GM23338 (cell line): ENCODE data around the gene PRR18. TPM values are rescaled to one million over a fixed set of nuclear protein-coding genes. Genes with fewer than 3 reads are reported as not detected.

ENCODE experiments used
- ATAC-seq: fragments of 200-7000 bp; cut with Tn5 transposase; 3 replicates; pipeline ENCODE4 v1.9.1; 2020
- DNase-seq: peaks from one replicate; pipeline ENCODE4 v3.0.0-alpha.2; 2015; ENCODE audit warnings: low spot score
- H2AFZ ChIP-seq: fragments of 200-600 bp; sonication (generic); 2 replicates; pipeline ENCODE4 v1.8.0; 2016; ENCODE audit warnings: antibody characterized with exemption, mild to moderate bottlenecking, moderate library complexity
- H3F3A ChIP-seq: fragments of 200-600 bp; sonication (generic); replicated peaks from 2 replicates; pipeline ENCODE4 v1.8.0; 2017; ENCODE audit warnings: antibody characterized with exemption, mixed run types, low read depth
- H3K27ac ChIP-seq: fragments of 200-600 bp; sonication (generic); 2 replicates; pipeline ENCODE4 v1.6.1; 2016; ENCODE audit warnings: low read depth
- H3K27me3 ChIP-seq: fragments of 200-600 bp; sonication (generic); 2 replicates; pipeline ENCODE4 v1.8.0; 2016; ENCODE audit warnings: mild to moderate bottlenecking, mixed run types, moderate library complexity; ENCODE audit not compliant: insufficient read depth
- H3K36me3 ChIP-seq: fragments of 200-600 bp; sonication (generic); 2 replicates; pipeline ENCODE4 v1.8.0; 2016; ENCODE audit warnings: mild to moderate bottlenecking; ENCODE audit not compliant: insufficient read depth
- H3K4me1 ChIP-seq: fragments of 200-600 bp; sonication (generic); 2 replicates; pipeline ENCODE4 v1.8.0; 2016; ENCODE audit warnings: mild to moderate bottlenecking, moderate library complexity; ENCODE audit not compliant: insufficient read depth
- H3K4me2 ChIP-seq: fragments of 200-600 bp; sonication (generic); 2 replicates; pipeline ENCODE4 v1.7.1; 2017; ENCODE audit warnings: mixed run types
- H3K4me3 ChIP-seq: fragments of 200-600 bp; sonication (generic); 2 replicates; pipeline ENCODE4 v1.6.1; 2016; ENCODE audit warnings: mixed run types
- H3K79me2 ChIP-seq: fragments of 200-600 bp; sonication (generic); replicated peaks from 2 replicates; pipeline ENCODE4 v1.8.0; 2017; ENCODE audit warnings: mild to moderate bottlenecking; ENCODE audit not compliant: insufficient read depth
- H3K9me2 ChIP-seq: fragments of 200-600 bp; sonication (generic); 2 replicates; pipeline ENCODE4 v1.8.0; 2017; ENCODE audit not compliant: insufficient read depth
- H4K20me1 ChIP-seq: fragments of 200-600 bp; sonication (generic); replicated peaks from 2 replicates; pipeline ENCODE4 v1.8.0; 2017; ENCODE audit warnings: mild to moderate bottlenecking; ENCODE audit not compliant: insufficient read depth
- H3K27ac Mint-ChIP-seq: 2 replicates; pipeline ENCODE4 v1.8.0; 2020; ENCODE audit warnings: inconsistent platforms, mild to moderate bottlenecking, moderate library complexity, mixed read lengths
- H3K27me3 Mint-ChIP-seq: 3 replicates; pipeline ENCODE4 v1.8.0; 2022; ENCODE audit warnings: low read depth, mild to moderate bottlenecking, moderate library complexity, mixed read lengths, inconsistent platforms; ENCODE audit not compliant: insufficient read depth, poor library complexity
- H3K36me3 Mint-ChIP-seq: 3 replicates; pipeline ENCODE4 v1.8.0; 2021; ENCODE audit warnings: low read depth, mild to moderate bottlenecking, inconsistent platforms, moderate library complexity, mixed read lengths
- H3K4me1 Mint-ChIP-seq: 3 replicates; pipeline ENCODE4 v1.8.0; 2020; ENCODE audit warnings: mild to moderate bottlenecking, inconsistent platforms, mixed read lengths
- H3K4me3 Mint-ChIP-seq: 3 replicates; pipeline ENCODE4 v1.8.0; 2021; ENCODE audit warnings: moderate library complexity, mild to moderate bottlenecking, inconsistent platforms, mixed read lengths
- H3K9me3 Mint-ChIP-seq: 3 replicates; pipeline ENCODE4 v1.8.0; 2020; ENCODE audit warnings: moderate library complexity, mild to moderate bottlenecking, inconsistent platforms, mixed read lengths
- CREB1 ChIP-seq: fragments of 250-450 bp; sonication (Bioruptor Pico); IDR thresholded peaks from 2 replicates; pipeline ENCODE4 v1.5.0; 2020; ENCODE audit warnings: low read depth, mild to moderate bottlenecking, moderate library complexity
- CTCF ChIP-seq, 2 experiments: fragments of 200-600 bp in 1 of 2; sonication (generic) in 1 of 2; conservative IDR thresholded peaks; 2 replicates each; pipeline versions ENCODE4 v1.5.1 to v1.6.1; 2016 to 2017; ENCODE audit warnings: antibody characterized with exemption in 2 of 2, low read depth in 2 of 2, mild to moderate bottlenecking in 2 of 2, moderate library complexity in 1 of 2
- EZH2phosphoT487 ChIP-seq: fragments of 200-600 bp; sonication (generic); IDR thresholded peaks from one replicate; pipeline ENCODE4 v1.8.1; 2018; ENCODE audit warnings: antibody characterized with exemption; ENCODE audit not compliant: unreplicated experiment
- JUNB ChIP-seq: IDR thresholded peaks from one replicate; pipeline ENCODE4 v1.6.1; 2016; ENCODE audit warnings: antibody characterized with exemption; ENCODE audit not compliant: unreplicated experiment
- POLR2AphosphoS5 ChIP-seq: IDR thresholded peaks from 2 replicates; pipeline ENCODE4 v1.6.1; 2016; ENCODE audit warnings: antibody characterized with exemption, low read depth
- polyA plus RNA-seq: library from polyadenylated mRNA; unstranded; fragments of >200 nt; fragmentation: Nextera tagmentation; extraction: Ambion mirVana; gene quantifications from 2 replicates; pipeline ENCODE4 v1.2.1, GENCODE V29; 2016
- total RNA-seq: library from RNA; depleted of rRNA; stranded (reverse); fragments of >200 nt; shearing (Covaris generic); gene quantifications from 2 replicates; pipeline ENCODE4 v1.2.3, GENCODE V29; 2014
- TF ChIP-seq, protein P1 (sequence below): IDR thresholded peaks from 2 replicates; pipeline ENCODE4 v1.6.1; 2016; ENCODE audit warnings: antibody characterized with exemption

PRR18 gene
- total and polyA plus RNA-seq, 2 experiments from 2014 or later: 0.24 TPM; not detected in 1

DNA sequence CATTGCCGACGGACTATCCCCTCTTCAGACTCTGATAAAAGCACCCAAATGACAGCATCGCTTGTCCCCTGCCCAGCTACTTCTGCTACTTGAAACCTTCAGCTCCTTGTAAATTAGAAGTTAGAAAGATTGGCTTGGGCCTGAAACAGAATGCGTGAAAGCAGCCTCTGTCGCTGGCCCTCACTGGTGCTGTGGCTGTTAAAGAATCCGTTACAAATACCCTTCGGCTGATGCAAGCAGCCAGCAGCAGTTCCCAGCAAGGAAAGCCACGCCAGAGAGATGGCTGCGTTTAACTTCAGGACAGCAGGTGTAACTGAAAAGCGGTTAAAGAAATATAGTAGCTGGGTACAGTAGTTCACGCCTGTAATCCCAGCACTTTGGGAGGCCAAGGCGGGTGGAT lies 2.4 kb upstream of the PRR18 start (continued):
- TF ChIP-seq CTCF (conservative IDR thresholded peaks at IDR 0.05; ENCODE audit: low read depth in 2 of 2): no peak
- TF ChIP-seq CREB1 (CRISPR knock-in tag): no peak
- TF ChIP-seq JUNB: no peak
- TF ChIP-seq, protein P1, sequence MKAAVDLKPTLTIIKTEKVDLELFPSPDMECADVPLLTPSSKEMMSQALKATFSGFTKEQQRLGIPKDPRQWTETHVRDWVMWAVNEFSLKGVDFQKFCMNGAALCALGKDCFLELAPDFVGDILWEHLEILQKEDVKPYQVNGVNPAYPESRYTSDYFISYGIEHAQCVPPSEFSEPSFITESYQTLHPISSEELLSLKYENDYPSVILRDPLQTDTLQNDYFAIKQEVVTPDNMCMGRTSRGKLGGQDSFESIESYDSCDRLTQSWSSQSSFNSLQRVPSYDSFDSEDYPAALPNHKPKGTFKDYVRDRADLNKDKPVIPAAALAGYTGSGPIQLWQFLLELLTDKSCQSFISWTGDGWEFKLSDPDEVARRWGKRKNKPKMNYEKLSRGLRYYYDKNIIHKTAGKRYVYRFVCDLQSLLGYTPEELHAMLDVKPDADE: no peak

DNA sequence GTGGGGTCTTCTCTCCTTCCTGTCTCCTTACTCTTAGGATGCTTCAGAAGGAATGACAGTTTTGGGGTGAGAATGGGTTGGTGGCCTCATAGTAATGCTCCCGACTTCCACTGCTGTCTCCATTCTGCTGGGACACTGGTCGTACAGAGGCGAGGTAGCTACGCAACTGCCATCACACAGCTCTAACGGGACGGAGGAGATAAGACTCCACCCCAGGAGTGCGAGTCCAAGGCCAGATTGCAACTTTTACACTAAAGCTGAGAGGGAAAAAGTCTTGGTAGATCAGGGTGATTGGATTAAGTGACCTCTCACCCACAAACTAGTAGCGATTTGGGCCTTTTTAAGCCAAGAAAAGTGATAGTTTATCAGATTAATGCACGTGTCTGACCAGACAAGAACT lies 1.8 kb upstream of the PRR18 start:
- Histone ChIP-seq H3K4me1 (peaks cover 13% of the 10 kb centered on the region), H3K4me2 (no peak overlapping the region), H3K36me3 (no peaks in the 10 kb centered on the region; the same call in 1 of the 2 replicates), H3K79me2 (no peaks in the 10 kb centered on the region), H3K27me3 (peaks cover 58% of the 10 kb centered on the region), H3F3A (0 out of 2 replicates have a peak, but pooled peaks cover 3% of the 10 kb centered on the region), H3K9me2 (no peaks in the 10 kb centered on the region), H2AFZ (no peak overlapping the region), H3K4me3 (no peak overlapping the region), H3K27ac (no peak overlapping the region), H4K20me1 (no peaks in the 10 kb centered on the region; the same call in none of the 2 replicates)
- TF ChIP-seq POLR2AphosphoS5: no peak
- peaks cover 44% of the 10 kb centered on the region for H3K27me3 Mint-ChIP-seq
- H3K9me3 Mint-ChIP-seq: no peaks in the 10 kb centered on the region
- no peaks in the 10 kb centered on the region; the same call in 2 of the 3 replicates for H3K36me3 Mint-ChIP-seq
- ATAC-seq (no peak), DNase-seq (no peak)
- peaks cover 14% of the 10 kb centered on the region for H3K4me1 Mint-ChIP-seq
- no peak overlapping the region for H3K27ac Mint-ChIP-seq
- no peak overlapping the region for H3K4me3 Mint-ChIP-seq

DNA sequence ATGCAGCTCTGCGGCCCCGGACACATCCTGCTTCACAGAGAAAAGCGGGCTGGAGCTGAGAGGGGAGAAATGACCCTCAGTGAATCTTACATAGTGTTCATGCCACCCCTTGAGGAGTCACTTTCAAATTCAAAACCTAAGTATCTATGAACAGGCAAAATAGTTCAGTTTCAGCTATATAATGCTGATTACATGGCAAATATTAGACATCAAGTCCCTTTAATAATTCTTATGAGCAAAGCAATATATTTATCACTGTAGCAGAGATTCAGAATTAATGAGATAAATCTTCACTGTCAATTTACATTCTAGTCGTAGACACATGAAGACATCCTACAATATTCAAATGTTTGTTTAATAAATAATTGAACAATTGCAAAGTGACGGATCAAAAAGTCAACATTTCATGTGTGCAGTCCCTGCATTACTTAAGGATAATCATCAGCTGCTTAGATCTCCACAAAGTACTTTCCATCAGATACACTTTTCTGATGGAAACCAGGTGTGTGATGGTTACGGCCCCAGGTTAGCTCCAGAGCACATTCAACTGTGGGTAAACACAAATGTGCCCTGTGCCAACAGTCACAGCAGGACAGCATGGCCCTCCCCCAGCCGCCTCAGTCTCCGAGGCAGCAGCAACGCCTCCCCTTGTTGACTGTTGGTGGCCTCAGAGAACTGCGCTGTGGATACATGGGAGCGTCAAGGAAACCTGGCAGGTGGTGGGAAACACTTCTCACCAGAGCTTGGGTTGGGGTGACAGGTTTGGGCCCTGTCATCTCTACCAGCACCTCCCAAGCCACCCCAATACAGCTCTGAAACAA lies 787 bp upstream of the PRR18 start:
- Histone ChIP-seq H3K27me3 (peaks cover 61% of the 10 kb centered on the region), H2AFZ (peak overlapping the region; percentile 96), H3K36me3 (no peaks in the 10 kb centered on the region; the same call in 1 of the 2 replicates), H3K4me3 (peak overlapping the region; percentile 73), H3K9me2 (no peaks in the 10 kb centered on the region), H3K4me2 (peak overlapping the region; percentile 90), H3K27ac (no peak overlapping the region), H3K79me2 (no peaks in the 10 kb centered on the region), H4K20me1 (no peaks in the 10 kb centered on the region; the same call in none of the 2 replicates), H3F3A (0 out of 2 replicates have a peak, but pooled peaks cover 3% of the 10 kb centered on the region), H3K4me1 (peaks cover 8% of the 10 kb centered on the region)
- H3K27me3 Mint-ChIP-seq: peaks cover 44% of the 10 kb centered on the region
- H3K9me3 Mint-ChIP-seq: no peaks in the 10 kb centered on the region
- H3K36me3 Mint-ChIP-seq: no peaks in the 10 kb centered on the region; the same call in 2 of the 3 replicates
- ATAC-seq: peak; percentile 13
- peak; percentile 48 for DNase-seq
- H3K27ac Mint-ChIP-seq: no peak overlapping the region
- H3K4me3 Mint-ChIP-seq: peak overlapping the region; percentile 52
- TF ChIP-seq EZH2phosphoT487: no peak
- TF ChIP-seq CTCF (conservative IDR thresholded peaks at IDR 0.05; ENCODE audit: low read depth in 2 of 2): peak in 1 of 2 experiments; percentile 39; a peak in 2 of 4 replicates
- peaks cover 14% of the 10 kb centered on the region for H3K4me1 Mint-ChIP-seq
